Naive B cell (primary cell): ENCODE results near the gene MYO1C. TPM values are rescaled to one million over a fixed set of nuclear protein-coding genes. Genes with fewer than 3 reads are reported as not detected.

ENCODE experiments used
- ATAC-seq, 2 donors: fragments of 150-1000 bp; cut with Tn5 transposase; 2 replicates each; pipeline ENCODE4 v1.10.0; 2021; ENCODE audit warnings: low read depth in 2 of 2, mild to moderate bottlenecking in 2 of 2, moderate library complexity in 2 of 2
- DNase-seq: peaks from one replicate; pipeline ENCODE4 v3.0.0; 2022
- H3K27ac Mint-ChIP-seq, 6 donors: one replicate each; pipeline ENCODE4 v1.8.0; 2020 to 2022; ENCODE audit warnings: mild to moderate bottlenecking in 6 of 6, mixed read lengths in 6 of 6, moderate library complexity in 5 of 6, inconsistent platforms in 2 of 6
- H3K27me3 Mint-ChIP-seq, 3 donors: one replicate each; pipeline ENCODE4 v1.8.0; 2021 to 2022; ENCODE audit warnings: mixed read lengths in 3 of 3, mild to moderate bottlenecking in 1 of 3
- H3K36me3 Mint-ChIP-seq, 2 donors: one replicate each; pipeline ENCODE4 v1.8.0; 2020 to 2022; ENCODE audit warnings: mixed read lengths in 2 of 2, inconsistent platforms in 1 of 2, mild to moderate bottlenecking in 1 of 2
- H3K4me1 Mint-ChIP-seq, 3 donors: one replicate each; pipeline ENCODE4 v1.8.0; 2020 to 2022; ENCODE audit warnings: mixed read lengths in 3 of 3, inconsistent platforms in 1 of 3, mild to moderate bottlenecking in 1 of 3, moderate library complexity in 1 of 3
- H3K4me3 Mint-ChIP-seq, 8 donors: one replicate each; pipeline ENCODE4 v1.8.0; 2020 to 2022; ENCODE audit warnings: mild to moderate bottlenecking in 8 of 8, mixed read lengths in 8 of 8, moderate library complexity in 8 of 8, inconsistent platforms in 2 of 8
- H3K9me3 Mint-ChIP-seq, 7 donors: one replicate each; pipeline ENCODE4 v1.8.0; 2020 to 2022; ENCODE audit warnings: mixed read lengths in 7 of 7, mild to moderate bottlenecking in 5 of 7, inconsistent platforms in 2 of 7, moderate library complexity in 1 of 7
- polyA plus RNA-seq, 6 donors: library from polyadenylated mRNA; unstranded; fragments of 300-500 nt; fragmentation: Illumina TruSeq; gene quantifications; one replicate each; pipeline ENCODE4 v1.2.3, GENCODE V29; 2021; ENCODE audit warnings: low read depth in 6 of 6

The MYO1C gene
- polyA plus RNA-seq, 6 donors from 2014 or later, result 12.0 to 32.5 (median 21.4) TPM

- Mint-ChIP-seq H3K36me3 (peaks cover 0 to 4% of the 10 kb centered on the region in 2 donors), H3K27ac (peak overlapping the region in 1 of 6 donors; percentile 49), H3K27me3 (no peaks in the 10 kb centered on the region), H3K4me3 (no peak overlapping the region), H3K9me3 (no peaks in the 10 kb centered on the region), H3K4me1 (peaks cover 0 to 7% (median 0%) of the 10 kb centered on the region in 3 donors)
- DNase-seq (no peak), ATAC-seq (no peak)
These were observed 76.1 kb downstream of the MYO1C start for GRCh38 chr17:1416414-1416813.

GRCh38 chr17:1414634-1415033 lies 77.9 kb downstream of the MYO1C start:
- Mint-ChIP-seq H3K27me3 (no peaks in the 10 kb centered on the region), H3K27ac (peak overlapping the region in 2 of 6 donors; percentile 55 to 87), H3K4me1 (peaks cover 0 to 7% (median 0%) of the 10 kb centered on the region in 3 donors), H3K9me3 (no peaks in the 10 kb centered on the region), H3K36me3 (peaks cover 0 to 4% of the 10 kb centered on the region in 2 donors), H3K4me3 (no peak overlapping the region)
- DNase-seq (no peak), ATAC-seq (no peak)

Other genes starting within 250 kb of the MYO1C start
- not detected for gene BHLHA9, start 222.2 kb downstream of the MYO1C start, polyA plus RNA-seq
- not detected for gene TRARG1, start 213.0 kb downstream of the MYO1C start, polyA plus RNA-seq
- gene YWHAE, start 92.5 kb downstream of the MYO1C start, polyA plus RNA-seq, result 10 to 100 TPM; 41.6 to 51.5 (median 44.8) TPM
- 10 to 100 TPM; 28.1 to 34.6 (median 32.3) TPM for gene CRK, start 36.5 kb downstream of the MYO1C start, polyA plus RNA-seq
- 100 to 1,000 TPM in 1 of 6 donors, 10 to 100 TPM in 5; 57.0 to 102 (median 61.1) TPM for gene INPP5K, start 23.9 kb upstream of the MYO1C start, polyA plus RNA-seq
- gene PITPNA, start 70.1 kb upstream of the MYO1C start, polyA plus RNA-seq, result 10 to 100 TPM; 25.2 to 44.0 (median 35.2) TPM
- gene SLC43A2, start 136.1 kb upstream of the MYO1C start, polyA plus RNA-seq, result 10 to 100 TPM; 18.4 to 36.4 (median 29.1) TPM
- gene SCARF1, start 153.0 kb upstream of the MYO1C start, polyA plus RNA-seq, result under 1 TPM in 2 of 6 donors, not detected in 4; 0.13 to 0.32 TPM
- gene RILP, start 157.2 kb upstream of the MYO1C start, polyA plus RNA-seq, result 1 to 10 TPM in 4 of 6 donors, under 1 TPM in 1, not detected in 1; 0.97 to 1.9 (median 1.3) TPM
- 100 to 1,000 TPM in 5 of 6 donors, 10 to 100 TPM in 1; 54.2 to 184 (median 139) TPM for gene PRPF8, start 192.2 kb upstream of the MYO1C start, polyA plus RNA-seq
- gene TLCD2, start 217.7 kb upstream of the MYO1C start, polyA plus RNA-seq, result not detected
- gene WDR81, start 232.0 kb upstream of the MYO1C start, polyA plus RNA-seq, result 10 to 100 TPM in 3 of 6 donors, 1 to 10 TPM in 3; 2.1 to 19.1 (median 9.9) TPM